ENCODE measurements around the gene GEMIN7.

The GEMIN7 gene

DNA sequence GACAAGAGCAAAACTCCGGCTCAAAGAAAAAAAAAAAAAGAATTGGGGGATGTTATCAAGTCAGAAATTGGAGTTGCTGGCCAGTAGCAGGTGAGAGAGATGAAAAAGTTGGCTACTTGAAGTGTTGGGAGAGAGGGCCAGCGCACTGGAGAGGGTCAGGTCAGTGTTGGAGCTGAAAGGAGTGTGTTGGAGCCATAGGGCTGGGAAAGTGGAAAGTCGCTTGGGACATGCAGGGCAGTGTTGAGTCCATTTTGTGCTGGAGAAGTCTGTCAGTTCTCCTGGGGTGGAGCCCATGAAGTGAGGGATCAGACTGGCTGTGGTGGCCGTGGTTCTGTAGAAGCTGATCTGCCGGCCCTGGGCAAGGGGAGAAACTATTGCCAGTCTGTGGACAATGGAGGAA is 15.6 kb downstream of the GEMIN7 start:
- H3K4me3 ChIP-seq (ENCODE audit: control insufficient read depth, low read depth, low read length) = no peak overlapping the region
- no peak for DNase-seq (ENCODE audit: low read depth)
- TF ChIP-seq, protein P1, sequence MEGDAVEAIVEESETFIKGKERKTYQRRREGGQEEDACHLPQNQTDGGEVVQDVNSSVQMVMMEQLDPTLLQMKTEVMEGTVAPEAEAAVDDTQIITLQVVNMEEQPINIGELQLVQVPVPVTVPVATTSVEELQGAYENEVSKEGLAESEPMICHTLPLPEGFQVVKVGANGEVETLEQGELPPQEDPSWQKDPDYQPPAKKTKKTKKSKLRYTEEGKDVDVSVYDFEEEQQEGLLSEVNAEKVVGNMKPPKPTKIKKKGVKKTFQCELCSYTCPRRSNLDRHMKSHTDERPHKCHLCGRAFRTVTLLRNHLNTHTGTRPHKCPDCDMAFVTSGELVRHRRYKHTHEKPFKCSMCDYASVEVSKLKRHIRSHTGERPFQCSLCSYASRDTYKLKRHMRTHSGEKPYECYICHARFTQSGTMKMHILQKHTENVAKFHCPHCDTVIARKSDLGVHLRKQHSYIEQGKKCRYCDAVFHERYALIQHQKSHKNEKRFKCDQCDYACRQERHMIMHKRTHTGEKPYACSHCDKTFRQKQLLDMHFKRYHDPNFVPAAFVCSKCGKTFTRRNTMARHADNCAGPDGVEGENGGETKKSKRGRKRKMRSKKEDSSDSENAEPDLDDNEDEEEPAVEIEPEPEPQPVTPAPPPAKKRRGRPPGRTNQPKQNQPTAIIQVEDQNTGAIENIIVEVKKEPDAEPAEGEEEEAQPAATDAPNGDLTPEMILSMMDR (IDR thresholded peaks at IDR 0.05; ENCODE audit: control insufficient read depth, insufficient read depth, low read depth, low read length, missing control alignments) = no peak

DNA sequence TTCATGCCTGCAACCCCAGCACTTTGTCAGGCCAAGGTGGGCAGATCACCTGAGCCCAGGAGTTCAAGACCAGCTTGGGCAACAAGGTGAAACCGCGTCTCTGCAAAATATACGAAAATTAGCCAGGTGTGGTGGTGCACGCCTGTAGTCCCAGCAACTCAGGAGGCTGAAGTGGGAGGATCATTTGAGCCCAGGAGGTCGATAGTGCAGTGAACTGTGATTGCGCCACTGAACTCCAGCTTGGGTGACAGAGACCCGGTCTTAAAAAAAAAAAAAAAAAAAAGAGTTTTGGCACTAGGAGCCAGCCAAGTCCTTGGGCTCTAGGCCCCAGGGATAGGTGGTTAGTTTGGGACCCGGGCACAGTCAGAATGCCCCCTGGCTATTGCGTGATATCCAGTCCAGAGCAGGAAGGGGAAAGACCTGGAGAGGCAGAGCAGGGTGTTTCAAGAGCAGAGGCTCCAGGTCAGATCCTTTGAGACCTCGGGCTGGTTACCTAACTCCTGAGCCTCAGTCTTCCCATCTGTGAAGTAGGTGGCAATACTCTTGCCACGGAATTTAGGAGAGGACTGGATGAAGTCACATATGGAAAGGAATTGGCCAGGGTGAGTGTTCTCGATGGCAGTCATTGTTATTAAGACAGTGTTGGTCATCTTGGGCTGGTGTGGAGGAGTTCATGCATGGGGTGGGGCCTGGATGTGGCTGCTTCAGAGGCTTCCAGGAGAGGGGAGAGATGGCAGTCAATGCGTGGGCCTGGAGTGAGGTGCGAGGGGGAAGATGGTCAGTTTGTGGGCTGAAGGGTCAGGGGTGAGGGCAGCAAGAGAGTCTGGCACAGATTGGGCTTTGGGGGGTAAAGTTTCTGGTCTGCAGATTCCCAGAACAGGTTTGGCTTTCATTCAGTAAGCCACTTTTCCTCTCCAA is 16.7 kb downstream of the GEMIN7 start:
- TF ChIP-seq, protein P1 (IDR thresholded peaks at IDR 0.05; ENCODE audit: control insufficient read depth, insufficient read depth, low read depth, low read length, missing control alignments) = no peak
- H3K4me3 ChIP-seq (ENCODE audit: control insufficient read depth, low read depth, low read length) = no peak overlapping the region
- no peak for DNase-seq (ENCODE audit: low read depth)

DNA sequence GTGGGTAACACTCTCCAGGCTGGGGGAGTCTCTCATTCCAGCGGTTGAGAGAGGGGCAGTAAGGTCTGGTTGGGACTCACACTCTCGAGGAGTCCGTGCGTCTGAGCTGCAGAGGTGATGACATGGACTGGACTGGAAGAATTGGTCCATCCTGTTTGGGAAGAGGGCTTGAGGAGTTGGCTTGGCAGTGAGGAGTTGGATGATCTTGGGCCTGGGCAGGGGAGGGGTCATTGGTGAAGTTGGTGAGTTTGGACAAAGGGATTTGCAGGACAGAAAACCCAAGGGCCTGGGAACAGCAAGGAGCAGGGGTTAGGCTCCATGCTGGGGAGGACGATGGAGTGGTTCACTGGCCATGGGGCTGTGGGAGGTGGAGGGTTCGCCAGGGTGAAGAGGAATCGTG is 17.6 kb downstream of the GEMIN7 start:
- DNase-seq (ENCODE audit: low read depth) = no peak
- TF ChIP-seq, protein P1 (IDR thresholded peaks at IDR 0.05; ENCODE audit: control insufficient read depth, insufficient read depth, low read depth, low read length, missing control alignments) = no peak
- H3K4me3 ChIP-seq (ENCODE audit: control insufficient read depth, low read depth, low read length) = no peak overlapping the region

DNA sequence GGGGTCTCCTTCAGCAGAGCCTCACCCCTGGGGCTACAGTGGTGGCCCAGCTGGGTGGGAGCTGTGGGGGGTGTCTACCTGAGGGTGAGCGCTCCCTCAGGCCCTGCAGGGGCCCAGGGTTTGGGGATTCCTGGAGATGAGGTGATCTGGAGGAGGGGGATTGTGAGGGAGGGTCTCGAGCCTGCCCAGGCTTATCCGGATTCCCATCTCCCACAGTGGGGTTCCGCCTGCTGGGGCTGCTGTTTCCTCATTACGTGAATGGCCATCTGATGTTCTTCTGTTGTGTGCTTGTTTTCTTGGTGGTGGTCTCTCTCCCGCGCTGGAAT is 18.4 kb downstream of the GEMIN7 start:
- TF ChIP-seq, protein P1 (IDR thresholded peaks at IDR 0.05; ENCODE audit: control insufficient read depth, insufficient read depth, low read depth, low read length, missing control alignments) = no peak
- H3K4me3 ChIP-seq (ENCODE audit: control insufficient read depth, low read depth, low read length) = no peak overlapping the region
- DNase-seq (ENCODE audit: low read depth) = no peak

DNA sequence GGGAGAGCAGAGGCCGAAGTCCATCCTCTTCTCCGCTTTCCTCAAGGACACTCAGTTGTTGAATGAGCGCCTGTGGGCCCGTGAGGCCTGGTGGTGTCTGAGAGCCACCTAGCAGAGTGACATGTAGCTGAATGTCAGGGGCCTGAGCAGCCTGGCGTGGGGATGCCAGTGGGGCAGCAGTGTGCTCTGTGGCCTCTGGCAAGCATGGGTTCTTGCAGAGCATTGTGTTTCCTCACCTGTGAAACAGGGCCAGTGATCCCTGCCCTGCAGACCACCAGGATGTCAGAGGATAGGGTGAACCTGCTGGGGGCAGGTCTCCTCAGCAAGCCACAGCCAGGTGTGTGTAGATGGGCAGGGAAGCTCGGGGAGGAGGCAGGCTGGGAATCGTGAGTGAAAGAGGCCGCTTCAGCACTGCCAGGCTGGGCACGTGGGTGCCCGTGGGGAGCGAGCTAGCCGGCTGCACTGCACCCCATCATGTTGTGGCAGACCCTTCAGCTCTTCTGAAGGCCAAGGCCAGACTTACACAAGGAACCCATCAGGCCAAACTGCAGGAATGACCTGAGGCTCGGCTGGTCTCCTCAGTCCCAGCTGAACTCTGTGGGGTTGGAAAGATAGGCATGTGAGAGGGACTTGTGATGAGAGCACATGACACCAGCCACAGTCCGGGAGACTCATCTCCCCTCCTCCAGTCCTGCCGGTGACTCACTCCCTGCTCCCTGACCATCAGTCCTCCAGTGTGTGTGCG is 18.9 kb downstream of the GEMIN7 start:
- DNase-seq (ENCODE audit: low read depth) = peak; percentile 73
- H3K4me3 ChIP-seq (ENCODE audit: control insufficient read depth, low read depth, low read length) = no peak overlapping the region
- TF ChIP-seq, protein P1 (IDR thresholded peaks at IDR 0.05; ENCODE audit: control insufficient read depth, insufficient read depth, low read depth, low read length, missing control alignments) = no peak

DNA sequence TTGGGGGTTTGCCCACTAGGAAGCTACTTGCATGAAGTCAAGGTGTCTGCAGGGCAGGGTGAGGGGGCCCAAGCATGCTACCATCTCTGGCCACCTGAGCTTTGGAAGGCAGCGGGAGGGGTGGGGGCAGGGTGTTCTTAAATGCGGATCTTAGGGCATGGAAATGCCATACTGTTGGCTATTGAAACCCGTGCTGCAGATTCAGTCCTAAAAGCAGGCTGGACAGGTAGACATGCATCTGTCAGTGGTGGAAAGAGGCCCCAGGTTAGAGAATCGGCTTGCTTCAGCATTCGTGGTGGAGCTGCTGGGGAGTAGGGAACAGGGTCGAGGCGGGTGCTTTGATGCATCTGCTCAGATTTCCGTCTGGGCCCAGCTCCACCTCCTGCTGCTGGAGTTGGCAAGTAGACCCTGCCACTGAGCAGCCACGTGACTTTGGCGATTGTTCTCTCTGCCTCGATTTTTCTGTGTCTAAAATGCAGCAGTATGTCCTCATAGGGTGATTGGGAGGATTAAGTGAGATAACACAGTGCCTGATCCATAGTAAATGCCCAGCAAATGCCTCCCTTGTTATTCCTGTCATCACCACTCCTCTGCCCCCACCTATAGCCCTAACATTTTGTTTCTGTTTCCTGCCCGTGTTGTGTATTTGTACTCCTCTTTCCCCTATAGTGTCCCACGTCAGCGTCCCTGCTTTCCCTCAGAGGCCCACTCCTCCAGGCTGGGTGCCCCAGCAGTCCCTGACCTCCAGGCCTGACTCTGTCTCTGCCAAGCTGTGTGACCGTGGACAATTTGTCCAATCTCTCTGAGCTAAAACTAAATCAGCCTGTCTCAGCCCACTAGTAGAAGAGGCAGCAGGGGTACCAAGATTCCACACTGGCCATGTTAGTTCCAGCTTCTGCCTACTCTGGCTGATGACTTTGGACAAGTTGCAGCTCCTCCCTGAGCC is 19.7 kb downstream of the GEMIN7 start:
- no peak for DNase-seq (ENCODE audit: low read depth)
- no peak overlapping the region for H3K4me3 ChIP-seq (ENCODE audit: control insufficient read depth, low read depth, low read length)
- TF ChIP-seq, protein P1 (IDR thresholded peaks at IDR 0.05; ENCODE audit: control insufficient read depth, insufficient read depth, low read depth, low read length, missing control alignments) = no peak
